Measurements from ENCODE around the gene DIS3L2. TPM values are rescaled to one million over a fixed set of nuclear protein-coding genes. Genes with fewer than 3 reads are reported as not detected.

DIS3L2 gene
- total and polyA plus RNA-seq, 8 donors = 25.2 to 43.4 (median 36.3) TPM

DNA sequence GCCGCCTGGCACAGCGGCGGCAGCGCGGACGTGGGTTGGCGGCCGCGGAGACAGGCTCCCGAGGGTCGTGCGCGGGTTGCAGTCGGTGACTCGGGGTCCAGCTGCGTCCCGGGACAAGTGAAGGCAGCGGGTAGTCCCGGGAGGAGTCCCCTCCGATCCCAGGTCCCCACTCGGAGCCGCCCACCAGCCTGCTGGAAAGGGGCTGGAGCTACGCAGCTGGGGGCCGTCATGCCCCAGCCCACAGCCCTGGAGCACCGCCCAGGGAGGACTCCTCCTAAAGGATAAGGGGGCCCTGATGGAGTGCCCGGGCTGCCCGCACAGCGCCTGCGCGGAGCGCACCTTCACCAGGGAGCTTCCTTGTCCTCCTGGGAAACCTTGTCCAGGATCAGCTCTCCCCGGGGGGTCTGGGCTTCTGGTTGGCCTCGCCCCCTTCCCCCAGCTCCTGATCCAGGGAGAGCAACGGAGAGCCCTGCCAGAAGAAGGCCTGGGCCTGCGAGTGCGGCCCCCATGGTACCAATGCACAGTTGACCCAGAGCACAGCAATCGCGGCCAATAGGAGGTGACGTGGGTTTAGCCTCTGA lies 391.1 kb downstream of the DIS3L2 start:
- Histone ChIP-seq H3K36me3 (no peaks in the 10 kb centered on the region), H3K4me1 (peaks cover 0 to 3% of the 10 kb centered on the region in 2 donors), H3K27ac (no peak overlapping the region), H3K4me3 (no peak overlapping the region), H3K9me3 (no peaks in the 10 kb centered on the region), H3K27me3 (peaks cover 32 to 77% of the 10 kb centered on the region in 2 donors)
- TF ChIP-seq CTCF (IDR thresholded peaks at IDR 0.05) = no peak
- intact Hi-C loops (cut with DNase I) = no loop called here
- DNase-seq (peak in 2 of 4 donors; percentile 24 to 74), ATAC-seq (no peak)

GRCh38 chr2:232353096-232353495 lies 391.6 kb downstream of the DIS3L2 start:
- peaks cover 0 to 3% of the 10 kb centered on the region in 2 donors for H3K4me1 ChIP-seq
- H3K27ac ChIP-seq = no peak overlapping the region
- no peaks in the 10 kb centered on the region for H3K9me3 ChIP-seq
- no peak for TF ChIP-seq CTCF (IDR thresholded peaks at IDR 0.05)
- intact Hi-C loops (cut with DNase I) = no loop called here
- ATAC-seq (no peak), DNase-seq (peak in 2 of 4 donors; percentile 24 to 34)
- peaks cover 32 to 72% of the 10 kb centered on the region in 2 donors for H3K27me3 ChIP-seq
- no peaks in the 10 kb centered on the region for H3K36me3 ChIP-seq
- no peak overlapping the region for H3K4me3 ChIP-seq

DNA sequence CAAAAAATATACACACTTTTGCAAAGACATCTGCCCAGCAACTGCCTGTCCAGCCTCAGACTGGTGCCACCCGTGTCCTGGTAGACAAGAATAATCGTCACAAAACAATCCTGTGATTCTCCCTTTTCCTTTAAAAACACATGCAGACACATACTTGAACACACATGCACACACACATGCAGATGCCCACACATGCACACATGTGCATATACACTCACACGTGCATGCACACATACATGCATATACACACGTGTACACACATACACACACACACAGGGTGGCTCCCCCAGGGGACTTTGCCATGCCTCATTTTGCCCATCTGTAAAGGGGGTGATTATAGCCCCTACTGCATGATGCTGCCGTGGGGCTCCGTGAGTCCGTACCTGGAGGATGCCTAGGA lies 392.1 kb downstream of the DIS3L2 start:
- H3K27me3 ChIP-seq = peaks cover 32 to 66% of the 10 kb centered on the region in 2 donors
- H3K27ac ChIP-seq = no peak overlapping the region
- H3K9me3 ChIP-seq = no peaks in the 10 kb centered on the region
- no peak for TF ChIP-seq CTCF (IDR thresholded peaks at IDR 0.05)
- intact Hi-C loops (cut with DNase I) = no loop called here
- H3K36me3 ChIP-seq = no peaks in the 10 kb centered on the region
- DNase-seq (peak in 2 of 4 donors; percentile 6 to 17), ATAC-seq (no peak)
- peaks cover 0 to 3% of the 10 kb centered on the region in 2 donors for H3K4me1 ChIP-seq
- H3K4me3 ChIP-seq = no peak overlapping the region

DNA sequence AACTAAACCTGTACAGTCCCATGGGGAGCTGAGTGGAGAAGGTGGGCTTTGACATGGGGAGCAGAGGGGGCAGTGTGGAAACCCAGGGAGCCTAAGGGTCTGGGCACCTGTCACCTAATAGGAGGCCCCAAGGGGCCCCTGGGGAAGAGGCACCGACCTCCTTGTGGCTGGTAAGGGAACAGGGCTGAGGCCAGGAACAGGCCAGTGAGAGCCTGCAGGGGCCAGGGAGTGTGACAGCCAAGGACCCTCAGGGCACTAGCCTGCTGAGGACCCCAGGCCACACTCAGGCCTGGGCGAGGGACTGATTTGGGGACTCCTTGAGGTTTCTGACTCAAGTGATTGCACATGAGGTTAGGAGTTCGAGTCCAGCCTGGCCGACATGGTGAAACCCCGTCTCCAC lies 392.6 kb downstream of the DIS3L2 start:
- intact Hi-C loops (cut with DNase I) = no loop called here
- H3K27me3 ChIP-seq = peaks cover 32 to 62% of the 10 kb centered on the region in 2 donors
- no peaks in the 10 kb centered on the region for H3K9me3 ChIP-seq
- no peak for ATAC-seq
- H3K4me3 ChIP-seq = no peak overlapping the region
- TF ChIP-seq CTCF (IDR thresholded peaks at IDR 0.05) = no peak
- peaks cover 0 to 3% of the 10 kb centered on the region in 2 donors for H3K4me1 ChIP-seq
- DNase-seq = peak in 2 of 4 donors; percentile 8 to 42
- no peaks in the 10 kb centered on the region for H3K36me3 ChIP-seq
- no peak overlapping the region for H3K27ac ChIP-seq

DNA sequence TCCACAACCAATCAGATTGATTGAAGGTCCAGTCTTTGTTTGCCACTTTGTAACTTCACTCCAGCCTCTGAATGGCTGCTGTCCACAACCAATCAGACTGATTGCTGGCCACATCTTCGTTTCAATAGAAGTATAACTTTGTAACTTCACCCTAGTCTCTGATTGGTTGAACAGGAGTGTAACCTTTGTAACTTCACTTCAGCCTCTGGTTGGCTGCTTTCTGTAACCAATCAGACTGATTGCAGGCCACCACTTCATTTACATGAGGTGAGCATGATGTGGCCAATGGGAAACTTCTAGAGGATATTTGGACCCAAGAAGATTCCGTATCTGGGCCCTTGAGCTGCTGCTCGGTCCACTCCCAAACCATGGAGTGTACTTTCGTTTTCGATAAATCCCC lies 400.1 kb downstream of the DIS3L2 start:
- intact Hi-C loops (cut with DNase I) = no loop called here
- no peak for DNase-seq
- Histone ChIP-seq H3K4me3 (no peak overlapping the region), H3K27me3 (no peaks in the 10 kb centered on the region), H3K36me3 (no peaks in the 10 kb centered on the region), H3K27ac (no peak overlapping the region), H3K9me3 (peaks cover 0 to 6% of the 10 kb centered on the region in 2 donors), H3K4me1 (peaks cover 0 to 5% of the 10 kb centered on the region in 2 donors)
- TF ChIP-seq CTCF (IDR thresholded peaks at IDR 0.05) = no peak
- ATAC-seq = no peak
